Keratinocyte (primary cell): ENCODE data around the gene SOX2. TPM values are rescaled to one million over a fixed set of nuclear protein-coding genes. Genes with fewer than 3 reads are reported as not detected.

Source experiments
- DNase-seq: peaks from one replicate; pipeline ENCODE4 v3.0.0-alpha.2; 2011; ENCODE audit warnings: low read depth, missing footprints, low spot score
- FAIRE-seq: peaks from 2 replicates; lab custom pipeline; 2011; peaks lifted over from hg19 to GRCh38; lab: Jason Lieb, UNC
- H2AFZ ChIP-seq: 2 replicates; pipeline ENCODE4 v1.6.0; 2012; ENCODE audit warnings: low read length, control low read depth, inconsistent platforms; ENCODE audit not compliant: control insufficient read depth
- H3K27ac ChIP-seq: 2 replicates; pipeline ENCODE4 v1.5.1; 2011; ENCODE audit warnings: low read length; ENCODE audit not compliant: control insufficient read depth, insufficient read depth
- H3K27me3 ChIP-seq: 3 replicates; pipeline ENCODE4 v1.6.0; 2011; ENCODE audit warnings: low read length; ENCODE audit not compliant: control insufficient read depth, insufficient read depth; ENCODE audit errors: extremely low read depth
- H3K36me3 ChIP-seq, 2 experiments: 2 replicates in 1 of 2; 3 replicates in 1 of 2; pipeline ENCODE4 v1.5.1; 2011; ENCODE audit warnings: low read length in 2 of 2, mild to moderate bottlenecking in 1 of 2; ENCODE audit not compliant: control insufficient read depth in 2 of 2, insufficient read depth in 2 of 2; ENCODE audit errors: extremely low read depth in 1 of 2
- H3K4me1 ChIP-seq: 3 replicates; pipeline ENCODE4 v1.5.1; 2011; ENCODE audit warnings: low read length; ENCODE audit not compliant: control insufficient read depth, insufficient read depth; ENCODE audit errors: extremely low read depth
- H3K4me2 ChIP-seq: 3 replicates; pipeline ENCODE4 v1.6.0; 2011; ENCODE audit warnings: low read depth, low read length; ENCODE audit not compliant: control insufficient read depth, insufficient read depth; ENCODE audit errors: extremely low read depth
- H3K4me3 ChIP-seq, 3 experiments: fragments of 200-600 bp in 1 of 3; sonication (generic) in 1 of 3; 2 replicates in 2 of 3; 3 replicates in 1 of 3; pipeline ENCODE4 v1.5.1; 2011 to 2016; ENCODE audit warnings: low read length in 3 of 3, mild to moderate bottlenecking in 3 of 3, control low read depth in 2 of 3, inconsistent platforms in 1 of 3, low read depth in 1 of 3, mixed read lengths in 1 of 3, mixed run types in 1 of 3, moderate library complexity in 1 of 3; ENCODE audit not compliant: control insufficient read depth in 2 of 3, insufficient read depth in 2 of 3; ENCODE audit errors: extremely low read depth in 1 of 3
- H3K79me2 ChIP-seq: 2 replicates; pipeline ENCODE4 v1.6.0; 2012; ENCODE audit warnings: low read length; ENCODE audit not compliant: control insufficient read depth, insufficient read depth
- H3K9ac ChIP-seq: 3 replicates; pipeline ENCODE4 v1.6.0; 2011; ENCODE audit warnings: low read length; ENCODE audit not compliant: control insufficient read depth, insufficient read depth; ENCODE audit errors: extremely low read depth
- H3K9me1 ChIP-seq: 3 replicates; pipeline ENCODE4 v1.6.0; 2011; ENCODE audit warnings: low read length; ENCODE audit not compliant: control insufficient read depth, insufficient read depth; ENCODE audit errors: extremely low read depth
- H3K9me3 ChIP-seq: 2 replicates; pipeline ENCODE4 v1.5.1; 2012; ENCODE audit warnings: low read depth, low read length; ENCODE audit not compliant: control insufficient read depth
- H4K20me1 ChIP-seq: 3 replicates; pipeline ENCODE4 v1.6.0; 2011; ENCODE audit warnings: low read length; ENCODE audit not compliant: control insufficient read depth, insufficient read depth; ENCODE audit errors: extremely low read depth
- EZH2 ChIP-seq: IDR thresholded peaks from one replicate; pipeline ENCODE4 v1.6.1; 2012; ENCODE audit warnings: inconsistent platforms, mild to moderate bottlenecking, low read length, moderate library complexity
- dilution Hi-C: fragments of 300-500 bp; cut with MboI; formaldehyde crosslinking; loops from one replicate; pipeline ENCODE4 v1.7.0; 2020; ENCODE audit warnings: low sequenced_read_pairs; ENCODE audit not compliant: extremely low pct_ligation_motif_present
- polyA plus RNA-seq, 5 experiments: library from polyadenylated mRNA; depleted of rRNA in 3 of 5; stranded (reverse) in 3 of 5; stranded (forward) in 1 of 5; unstranded in 1 of 5; fragments of >200 nt; gene quantifications; 1 replicate in 1 of 5; 2 replicates in 3 of 5; 3 replicates in 1 of 5; pipeline versions ENCODE4 v1.2.1 to v1.2.3, GENCODE V29; 2011 to 2012; ENCODE audit warnings: missing spikeins in 2 of 5, low read depth in 1 of 5, low replicate concordance in 1 of 5
- TF ChIP-seq, protein P1 (sequence below), 3 experiments: IDR thresholded peaks in 1 of 3; conservative IDR thresholded peaks in 1 of 3; optimal IDR thresholded peaks in 1 of 3; 2 replicates in 2 of 3; 3 replicates in 1 of 3; pipeline versions ENCODE3 to v1.5.1; 2011; ENCODE audit warnings: low read length in 3 of 3, mild to moderate bottlenecking in 3 of 3, moderate library complexity in 2 of 3, control low read depth in 1 of 3, inconsistent platforms in 1 of 3; ENCODE audit not compliant: insufficient read depth in 2 of 3; ENCODE audit errors: extremely low read depth in 1 of 3

Gene SOX2
- polyA plus RNA-seq, 1 donor (not counting 4 experiments of a cell fraction or from before 2014, with no cell fraction given): not detected

- dilution Hi-C loops: no loop called here
- no peak for DNase-seq
Measured at GRCh38 chr3:181700168-181701087, 11.3 kb upstream of the SOX2 start.

DNA sequence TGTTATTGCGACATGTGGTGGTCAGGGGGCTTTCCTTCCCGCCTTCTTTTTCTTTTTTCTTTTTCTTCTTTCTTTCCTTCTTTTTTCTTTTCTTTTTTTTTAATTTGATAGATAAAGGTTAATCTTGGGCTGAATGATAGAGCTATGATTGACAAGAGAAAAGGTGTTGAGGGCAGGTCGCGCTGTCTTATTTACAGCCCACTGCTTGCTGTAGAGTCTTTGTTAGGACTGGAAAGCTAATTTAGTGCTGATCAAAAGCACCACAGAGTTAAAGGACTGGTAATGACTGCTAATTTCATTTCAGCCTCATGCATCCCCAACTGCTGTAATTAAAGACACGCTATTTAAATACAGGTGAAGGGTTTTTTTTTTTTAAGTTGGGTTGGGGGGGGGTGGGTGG lies 10.6 kb upstream of the SOX2 start:
- Histone ChIP-seq H3K4me2 (peak overlapping the region; percentile 75), H4K20me1 (no peaks in the 10 kb centered on the region), H3K27me3 (peaks cover 55% of the 10 kb centered on the region), H3K36me3 (no peaks in the 10 kb centered on the region), H3K9me1 (no peaks in the 10 kb centered on the region), H2AFZ (no peak overlapping the region), H3K4me1 (peaks cover 14% of the 10 kb centered on the region), H3K79me2 (no peaks in the 10 kb centered on the region), H3K9ac (no peak overlapping the region), H3K27ac (no peak overlapping the region), H3K4me3 (no peak overlapping the region), H3K9me3 (no peaks in the 10 kb centered on the region)
- TF ChIP-seq, protein P1, sequence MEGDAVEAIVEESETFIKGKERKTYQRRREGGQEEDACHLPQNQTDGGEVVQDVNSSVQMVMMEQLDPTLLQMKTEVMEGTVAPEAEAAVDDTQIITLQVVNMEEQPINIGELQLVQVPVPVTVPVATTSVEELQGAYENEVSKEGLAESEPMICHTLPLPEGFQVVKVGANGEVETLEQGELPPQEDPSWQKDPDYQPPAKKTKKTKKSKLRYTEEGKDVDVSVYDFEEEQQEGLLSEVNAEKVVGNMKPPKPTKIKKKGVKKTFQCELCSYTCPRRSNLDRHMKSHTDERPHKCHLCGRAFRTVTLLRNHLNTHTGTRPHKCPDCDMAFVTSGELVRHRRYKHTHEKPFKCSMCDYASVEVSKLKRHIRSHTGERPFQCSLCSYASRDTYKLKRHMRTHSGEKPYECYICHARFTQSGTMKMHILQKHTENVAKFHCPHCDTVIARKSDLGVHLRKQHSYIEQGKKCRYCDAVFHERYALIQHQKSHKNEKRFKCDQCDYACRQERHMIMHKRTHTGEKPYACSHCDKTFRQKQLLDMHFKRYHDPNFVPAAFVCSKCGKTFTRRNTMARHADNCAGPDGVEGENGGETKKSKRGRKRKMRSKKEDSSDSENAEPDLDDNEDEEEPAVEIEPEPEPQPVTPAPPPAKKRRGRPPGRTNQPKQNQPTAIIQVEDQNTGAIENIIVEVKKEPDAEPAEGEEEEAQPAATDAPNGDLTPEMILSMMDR (optimal IDR thresholded peaks at IDR 0.05 in 1 of 3, IDR thresholded peaks at IDR 0.05 in 1 of 3, conservative IDR thresholded peaks at IDR 0.05 in 1 of 3; ENCODE audit: extremely low read depth in 1 of 3, insufficient read depth in 2 of 3, low read length in 3 of 3): no peak
- no peak for TF ChIP-seq EZH2
- DNase-seq (no peak), FAIRE-seq (no peak)
- dilution Hi-C loops: no loop called here

More at GRCh38 chr3:181700168-181701087, 11.3 kb upstream of the SOX2 start:
- TF ChIP-seq, protein P1 (optimal IDR thresholded peaks at IDR 0.05 in 1 of 3, IDR thresholded peaks at IDR 0.05 in 1 of 3, conservative IDR thresholded peaks at IDR 0.05 in 1 of 3; ENCODE audit: extremely low read depth in 1 of 3, insufficient read depth in 2 of 3, low read length in 3 of 3): peak; percentile 87 to 96 (median 89)
- TF ChIP-seq EZH2: peak; percentile 40
- Histone ChIP-seq H3K36me3 (no peaks in the 10 kb centered on the region), H3K27ac (no peak overlapping the region), H4K20me1 (no peaks in the 10 kb centered on the region), H3K9me1 (no peaks in the 10 kb centered on the region), H3K9ac (no peak overlapping the region), H3K4me2 (peak overlapping the region; percentile 75), H3K9me3 (no peaks in the 10 kb centered on the region), H2AFZ (peak overlapping the region; percentile 50), H3K79me2 (no peaks in the 10 kb centered on the region), H3K27me3 (peaks cover 55% of the 10 kb centered on the region), H3K4me1 (peaks cover 20% of the 10 kb centered on the region), H3K4me3 (peak overlapping the region in 2 of 3 experiments; percentile 31 to 39)
- peak; percentile 83 for FAIRE-seq
